Kidney epithelial cell (primary cell): ENCODE results near the gene ASB5. TPM values are rescaled to one million over a fixed set of nuclear protein-coding genes. Genes with fewer than 3 reads are reported as not detected.

Experiments
- DNase-seq: peaks from one replicate; pipeline ENCODE4 v3.0.0-alpha.2; 2010; ENCODE audit warnings: low read depth
- H3K27me3 ChIP-seq: 2 replicates; pipeline ENCODE4 v1.6.0; 2011; ENCODE audit warnings: low read length; ENCODE audit not compliant: control insufficient read depth, insufficient read depth
- H3K36me3 ChIP-seq: 2 replicates; pipeline ENCODE4 v1.5.1; 2011; ENCODE audit warnings: low read length; ENCODE audit not compliant: control insufficient read depth, insufficient read depth
- H3K4me3 ChIP-seq: 2 replicates; pipeline ENCODE4 v1.5.1; 2011; ENCODE audit warnings: low read depth, mild to moderate bottlenecking, control low read depth, low read length
- total RNA-seq: library from RNA; depleted of rRNA; stranded (reverse); fragments of >200 nt; gene quantifications from 2 replicates; pipeline ENCODE4 v1.2.3, GENCODE V29; 2015
- TF ChIP-seq, protein P1 (sequence below): IDR thresholded peaks from 2 replicates; pipeline ENCODE4 v1.5.1; 2011; ENCODE audit warnings: mild to moderate bottlenecking, moderate library complexity, low read length, control low read depth, inconsistent platforms; ENCODE audit not compliant: insufficient read depth, poor library complexity, severe bottlenecking

Gene ASB5
- total RNA-seq, 1 donor from 2014 or later = not detected

DNA sequence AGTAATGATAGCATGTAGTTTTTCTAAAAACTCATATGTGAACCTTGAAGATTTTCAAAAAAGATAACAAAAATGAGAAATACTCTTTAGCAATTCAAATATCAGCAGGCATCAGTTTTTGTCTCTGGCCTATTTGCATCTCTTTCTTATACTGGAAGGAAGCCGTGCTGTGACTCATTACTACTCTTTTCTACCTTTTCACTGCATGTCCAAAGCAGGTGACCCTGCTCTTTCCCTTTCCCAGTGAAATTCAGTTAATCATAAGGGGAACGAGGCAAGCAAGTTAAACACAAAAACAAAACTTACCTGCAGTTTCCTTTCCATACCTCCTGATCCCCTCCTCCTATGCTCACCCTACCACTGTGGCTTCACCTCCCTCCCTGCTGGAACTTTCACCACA is 83.0 kb downstream of the ASB5 start:
- Histone ChIP-seq H3K27me3 (no peaks in the 10 kb centered on the region), H3K36me3 (no peaks in the 10 kb centered on the region), H3K4me3 (no peak overlapping the region)
- DNase-seq = no peak
- TF ChIP-seq, protein P1, sequence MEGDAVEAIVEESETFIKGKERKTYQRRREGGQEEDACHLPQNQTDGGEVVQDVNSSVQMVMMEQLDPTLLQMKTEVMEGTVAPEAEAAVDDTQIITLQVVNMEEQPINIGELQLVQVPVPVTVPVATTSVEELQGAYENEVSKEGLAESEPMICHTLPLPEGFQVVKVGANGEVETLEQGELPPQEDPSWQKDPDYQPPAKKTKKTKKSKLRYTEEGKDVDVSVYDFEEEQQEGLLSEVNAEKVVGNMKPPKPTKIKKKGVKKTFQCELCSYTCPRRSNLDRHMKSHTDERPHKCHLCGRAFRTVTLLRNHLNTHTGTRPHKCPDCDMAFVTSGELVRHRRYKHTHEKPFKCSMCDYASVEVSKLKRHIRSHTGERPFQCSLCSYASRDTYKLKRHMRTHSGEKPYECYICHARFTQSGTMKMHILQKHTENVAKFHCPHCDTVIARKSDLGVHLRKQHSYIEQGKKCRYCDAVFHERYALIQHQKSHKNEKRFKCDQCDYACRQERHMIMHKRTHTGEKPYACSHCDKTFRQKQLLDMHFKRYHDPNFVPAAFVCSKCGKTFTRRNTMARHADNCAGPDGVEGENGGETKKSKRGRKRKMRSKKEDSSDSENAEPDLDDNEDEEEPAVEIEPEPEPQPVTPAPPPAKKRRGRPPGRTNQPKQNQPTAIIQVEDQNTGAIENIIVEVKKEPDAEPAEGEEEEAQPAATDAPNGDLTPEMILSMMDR = no peak

GRCh38 chr4:176185051-176185450 is 84.0 kb downstream of the ASB5 start:
- no peaks in the 10 kb centered on the region for H3K36me3 ChIP-seq
- H3K27me3 ChIP-seq = no peaks in the 10 kb centered on the region
- DNase-seq = no peak
- H3K4me3 ChIP-seq = no peak overlapping the region
- TF ChIP-seq, protein P1 = no peak

Other genes with a start within 250 kb of the ASB5 start
- gene WDR17, start 203.4 kb downstream of the ASB5 start, total RNA-seq = 2.9 and 3.7 TPM in 2 replicates
- 0.34 and 0.50 TPM in 2 replicates for gene SPATA4, start 73.6 kb downstream of the ASB5 start, total RNA-seq
- gene SPCS3, start 50.7 kb upstream of the ASB5 start, total RNA-seq = 110 and 117 TPM in 2 replicates